Measurements from ENCODE around the gene COPS6.
A peak's percentile ranks its signal among the peaks of the same experiment; 100 is the strongest.

COPS6 gene

GRCh38 chr7:100102950-100103840 lies 14.4 kb downstream of the COPS6 start:
- TF ChIP-seq CTCF (IDR thresholded peaks at IDR 0.05; ENCODE audit: insufficient read depth, low read length, poor library complexity, severe bottlenecking): no peak
- no peak for TF ChIP-seq EZH2phosphoT487 (conservative IDR thresholded peaks at IDR 0.05; ENCODE audit: low read length)
- H3F3A ChIP-seq (ENCODE audit: insufficient read depth): peaks cover 21% of the 10 kb centered on the region
- peak overlapping the region; percentile 62 for H3K4me2 ChIP-seq (ENCODE audit: low read depth, low read length, poor library complexity, severe bottlenecking)
- H3K27ac ChIP-seq (ENCODE audit: low read depth, low read length): no peak overlapping the region
- peaks cover 13% of the 10 kb centered on the region for H4K20me1 ChIP-seq (ENCODE audit: low read depth, low read length)
- peaks cover 21% of the 10 kb centered on the region for H3K36me3 ChIP-seq (ENCODE audit: low read length)
- no peaks in the 10 kb centered on the region for H3K27me3 ChIP-seq (ENCODE audit: low read length)
- H3K9me2 ChIP-seq (replicated peaks; ENCODE audit: insufficient read depth, low read length): no peaks in the 10 kb centered on the region
- H3K9me3 ChIP-seq (ENCODE audit: insufficient read depth, low read length): no peaks in the 10 kb centered on the region
- H3K9ac ChIP-seq (ENCODE audit: low read length): peak overlapping the region; percentile 100
- H3K79me2 ChIP-seq (ENCODE audit: insufficient read depth, low read length): peaks cover 30% of the 10 kb centered on the region
- H2AFZ ChIP-seq (ENCODE audit: low read depth, low read length, severe bottlenecking): no peak overlapping the region
- no peak overlapping the region for H3K4me3 ChIP-seq (ENCODE audit: insufficient read depth, low read length, poor library complexity, severe bottlenecking)

- Histone ChIP-seq H3K4me3 (ENCODE audit: insufficient read depth, low read length, poor library complexity, severe bottlenecking) (no peak overlapping the region), H4K20me1 (ENCODE audit: low read depth, low read length) (no peaks in the 10 kb centered on the region), H3K9me3 (ENCODE audit: insufficient read depth, low read length) (no peaks in the 10 kb centered on the region), H3K4me2 (ENCODE audit: low read depth, low read length, poor library complexity, severe bottlenecking) (no peak overlapping the region), H3K27ac (ENCODE audit: low read depth, low read length) (no peak overlapping the region), H3K9me2 (replicated peaks; ENCODE audit: insufficient read depth, low read length) (no peaks in the 10 kb centered on the region), H3K79me2 (ENCODE audit: insufficient read depth, low read length) (peaks cover 6% of the 10 kb centered on the region), H3F3A (ENCODE audit: insufficient read depth) (peaks cover 6% of the 10 kb centered on the region; the same call in 1 of the 2 replicates), H3K27me3 (ENCODE audit: low read length) (no peaks in the 10 kb centered on the region), H3K36me3 (ENCODE audit: low read length) (no peaks in the 10 kb centered on the region; the same call in 1 of the 2 replicates), H3K9ac (ENCODE audit: low read length) (no peak overlapping the region), H2AFZ (ENCODE audit: low read depth, low read length, severe bottlenecking) (no peak overlapping the region)
- TF ChIP-seq CTCF (IDR thresholded peaks at IDR 0.05; ENCODE audit: insufficient read depth, low read length, poor library complexity, severe bottlenecking) (no peak), EZH2phosphoT487 (conservative IDR thresholded peaks at IDR 0.05; ENCODE audit: low read length) (no peak)
Observed at GRCh38 chr7:100105534-100105933, 16.8 kb downstream of the COPS6 start.

GRCh38 chr7:100106633-100107032 lies 17.9 kb downstream of the COPS6 start:
- no peak overlapping the region for H3K27ac ChIP-seq (ENCODE audit: low read depth, low read length)
- H3F3A ChIP-seq (ENCODE audit: insufficient read depth): peaks cover 6% of the 10 kb centered on the region; the same call in 1 of the 2 replicates
- no peaks in the 10 kb centered on the region for H3K27me3 ChIP-seq (ENCODE audit: low read length)
- H3K9me3 ChIP-seq (ENCODE audit: insufficient read depth, low read length): no peaks in the 10 kb centered on the region
- no peak overlapping the region for H3K4me2 ChIP-seq (ENCODE audit: low read depth, low read length, poor library complexity, severe bottlenecking)
- H4K20me1 ChIP-seq (ENCODE audit: low read depth, low read length): no peaks in the 10 kb centered on the region
- no peak overlapping the region for H3K4me3 ChIP-seq (ENCODE audit: insufficient read depth, low read length, poor library complexity, severe bottlenecking)
- no peaks in the 10 kb centered on the region for H3K9me2 ChIP-seq (replicated peaks; ENCODE audit: insufficient read depth, low read length)
- no peak for TF ChIP-seq CTCF (IDR thresholded peaks at IDR 0.05; ENCODE audit: insufficient read depth, low read length, poor library complexity, severe bottlenecking)
- TF ChIP-seq EZH2phosphoT487 (conservative IDR thresholded peaks at IDR 0.05; ENCODE audit: low read length): no peak
- no peaks in the 10 kb centered on the region; the same call in 1 of the 2 replicates for H3K36me3 ChIP-seq (ENCODE audit: low read length)
- no peaks in the 10 kb centered on the region for H3K79me2 ChIP-seq (ENCODE audit: insufficient read depth, low read length)
- no peak overlapping the region for H3K9ac ChIP-seq (ENCODE audit: low read length)
- H2AFZ ChIP-seq (ENCODE audit: low read depth, low read length, severe bottlenecking): no peak overlapping the region

All from SU-DHL-6 (cell line).